ENCODE data around the gene PLA2G6. TPM values are rescaled to one million over a fixed set of nuclear protein-coding genes. Genes with fewer than 3 reads are reported as not detected.

The PLA2G6 gene
- total and polyA plus RNA-seq, 12 donors: 6.9 to 324 (median 72.6) TPM

DNA sequence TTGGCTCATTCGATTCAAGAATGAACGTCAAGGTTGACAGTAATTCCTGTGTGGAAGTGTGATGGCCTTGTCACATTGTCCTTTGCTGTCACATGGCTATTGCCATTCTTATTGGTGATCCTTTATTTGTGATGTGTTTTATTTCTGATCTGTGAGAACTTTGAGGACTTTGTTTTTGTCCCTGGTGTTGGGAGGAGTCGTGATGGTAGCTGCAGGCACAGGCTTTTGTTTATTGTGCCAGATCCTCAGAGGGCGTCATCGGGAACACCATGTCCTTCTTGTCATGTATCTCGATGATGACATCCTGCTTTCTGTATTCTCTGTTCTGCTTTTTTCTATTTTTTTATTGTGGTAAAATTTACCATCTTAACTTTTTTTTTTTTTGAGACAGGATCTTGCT is 118.8 kb downstream of the PLA2G6 start:
- H3K4me1 ChIP-seq (replicated peaks in 1 of 2): peaks cover 0 to 10% of the 10 kb centered on the region in 2 donors
- TF ChIP-seq POLR2A (IDR thresholded peaks at IDR 0.05): peak in 1 of 2 donors; percentile 8
- TF ChIP-seq, protein P1, sequence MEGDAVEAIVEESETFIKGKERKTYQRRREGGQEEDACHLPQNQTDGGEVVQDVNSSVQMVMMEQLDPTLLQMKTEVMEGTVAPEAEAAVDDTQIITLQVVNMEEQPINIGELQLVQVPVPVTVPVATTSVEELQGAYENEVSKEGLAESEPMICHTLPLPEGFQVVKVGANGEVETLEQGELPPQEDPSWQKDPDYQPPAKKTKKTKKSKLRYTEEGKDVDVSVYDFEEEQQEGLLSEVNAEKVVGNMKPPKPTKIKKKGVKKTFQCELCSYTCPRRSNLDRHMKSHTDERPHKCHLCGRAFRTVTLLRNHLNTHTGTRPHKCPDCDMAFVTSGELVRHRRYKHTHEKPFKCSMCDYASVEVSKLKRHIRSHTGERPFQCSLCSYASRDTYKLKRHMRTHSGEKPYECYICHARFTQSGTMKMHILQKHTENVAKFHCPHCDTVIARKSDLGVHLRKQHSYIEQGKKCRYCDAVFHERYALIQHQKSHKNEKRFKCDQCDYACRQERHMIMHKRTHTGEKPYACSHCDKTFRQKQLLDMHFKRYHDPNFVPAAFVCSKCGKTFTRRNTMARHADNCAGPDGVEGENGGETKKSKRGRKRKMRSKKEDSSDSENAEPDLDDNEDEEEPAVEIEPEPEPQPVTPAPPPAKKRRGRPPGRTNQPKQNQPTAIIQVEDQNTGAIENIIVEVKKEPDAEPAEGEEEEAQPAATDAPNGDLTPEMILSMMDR (IDR thresholded peaks at IDR 0.05): no peak
- intact Hi-C loops (cut with DNase I): loop anchor here in 1 of 2 donors (10.0 kb wide), 1 partner anchor 512 kb away; the partner anchor contains the start of gene DMC1
- no peaks in the 10 kb centered on the region for H3K9me3 ChIP-seq (replicated peaks in 1 of 3)
- peaks cover 0 to 40% of the 10 kb centered on the region in 2 donors for H3K36me3 ChIP-seq (replicated peaks in 1 of 2)
- WGBS, 4 donors: 32 to 55% (median 37%) methylated on average over 6 of the region's 6 CpGs
- DNase-seq: peak in 5 of 7 donors; percentile 56 to 92 (median 61)
- H3K27me3 ChIP-seq: no peaks in the 10 kb centered on the region
- no peak overlapping the region for H3K4me3 ChIP-seq
- peak overlapping the region in 4 of 5 donors; percentile 52 to 78 (median 73) for H3K27ac ChIP-seq

Small RNA genes lying within 50 kb of the gene (small RNA-seq; reads per million reads assigned to genes)
- gene RN7SL704P: 0 reads per million in 2 donors

Other genes starting within 250 kb of the PLA2G6 start
- gene C22orf23, start 228.2 kb downstream of the PLA2G6 start, total RNA-seq: 1 to 10 TPM in 2 of 9 donors, under 1 TPM in 5, not detected in 2; 0.33 to 1.2 (median 0.77) TPM
- under 1 TPM; 0.40 to 0.68 (median 0.47) TPM for gene C22orf23, start 228.2 kb downstream of the PLA2G6 start, polyA plus RNA-seq
- gene POLR2F, start 228.1 kb downstream of the PLA2G6 start, total RNA-seq: 100 to 1,000 TPM in 1 of 9 donors, 10 to 100 TPM in 8; 39.7 to 111 (median 86.7) TPM
- 100 to 1,000 TPM in 2 of 3 donors, 10 to 100 TPM in 1; 74.2 to 205 (median 123) TPM for gene POLR2F, start 228.1 kb downstream of the PLA2G6 start, polyA plus RNA-seq
- 1 to 10 TPM in 3 of 9 donors, under 1 TPM in 5, not detected in 1; 0.16 to 4.0 (median 0.60) TPM for gene SOX10, start 197.3 kb downstream of the PLA2G6 start, total RNA-seq
- gene SOX10, start 197.3 kb downstream of the PLA2G6 start, polyA plus RNA-seq: 1 to 10 TPM in 2 of 3 donors, under 1 TPM in 1; 0.73 to 5.4 (median 3.8) TPM
- 10 to 100 TPM; 30.3 to 46.7 (median 38.5) TPM for gene PICK1, start 124.4 kb downstream of the PLA2G6 start, total RNA-seq
- 10 to 100 TPM; 28.7 to 93.6 (median 45.2) TPM for gene PICK1, start 124.4 kb downstream of the PLA2G6 start, polyA plus RNA-seq
- under 1 TPM in 6 of 9 donors, not detected in 3; 0.36 to 0.61 (median 0.53) TPM for gene SLC16A8, start 97.6 kb downstream of the PLA2G6 start, total RNA-seq
- gene SLC16A8, start 97.6 kb downstream of the PLA2G6 start, polyA plus RNA-seq: 1 to 10 TPM in 1 of 3 donors, under 1 TPM in 1, not detected in 1; 0.30 to 1.3 TPM
- 1 to 10 TPM in 1 of 9 donors, under 1 TPM in 7, not detected in 1; 0.17 to 2.1 (median 0.55) TPM for gene BAIAP2L2, start 71.1 kb downstream of the PLA2G6 start, total RNA-seq
- gene BAIAP2L2, start 71.1 kb downstream of the PLA2G6 start, polyA plus RNA-seq: 1 to 10 TPM in 2 of 3 donors, under 1 TPM in 1; 0.09 to 6.0 (median 4.6) TPM
- gene MAFF, start 20.2 kb upstream of the PLA2G6 start, total RNA-seq: 10 to 100 TPM in 7 of 9 donors, 1 to 10 TPM in 2; 1.9 to 21.8 (median 14.3) TPM
- gene MAFF, start 20.2 kb upstream of the PLA2G6 start, polyA plus RNA-seq: 10 to 100 TPM in 2 of 3 donors, 1 to 10 TPM in 1; 5.2 to 23.4 (median 11.4) TPM
- gene TMEM184B, start 91.2 kb upstream of the PLA2G6 start, total RNA-seq: 100 to 1,000 TPM in 1 of 9 donors, 10 to 100 TPM in 7, 1 to 10 TPM in 1; 7.1 to 107 (median 48.2) TPM
- 10 to 100 TPM; 17.4 to 27.1 (median 23.1) TPM for gene TMEM184B, start 91.2 kb upstream of the PLA2G6 start, polyA plus RNA-seq
- 100 to 1,000 TPM in 1 of 9 donors, 10 to 100 TPM in 8; 28.4 to 112 (median 67.3) TPM for gene CSNK1E, start 135.6 kb upstream of the PLA2G6 start, total RNA-seq
- gene CSNK1E, start 135.6 kb upstream of the PLA2G6 start, polyA plus RNA-seq: 100 to 1,000 TPM in 1 of 3 donors, 10 to 100 TPM in 2; 49.1 to 142 (median 85.2) TPM

Measured in adrenal gland (tissue), 12 donors.